Neutrophil (primary cell): ENCODE measurements around the gene MAPKAPK2.
"Not testable (repeated sequence)": the region's sequence is repeated elsewhere in the genome, so short reads cannot be mapped to it uniquely, and the experiment has no call there.

Source experiments
- H3K27ac ChIP-seq: fragments of 200-600 bp; sonication (generic); 2 replicates; pipeline ENCODE4 v1.5.1; 2016; ENCODE audit warnings: mild to moderate bottlenecking, moderate library complexity
- H3K27me3 ChIP-seq: fragments of 200-600 bp; sonication (generic); 2 replicates; pipeline ENCODE4 v1.6.0; 2016; ENCODE audit warnings: mild to moderate bottlenecking
- H3K36me3 ChIP-seq: fragments of 200-600 bp; sonication (generic); 2 replicates; pipeline ENCODE4 v1.5.1; 2017
- H3K4me1 ChIP-seq, 2 experiments: fragments of 200-600 bp in 1 of 2; sonication (generic) in 1 of 2; 1 replicate in 1 of 2; 2 replicates in 1 of 2; pipeline versions ENCODE4 v1.5.1 to v1.6.1; 2013 to 2016; ENCODE audit warnings: low read depth in 1 of 2, low read length in 1 of 2, mild to moderate bottlenecking in 1 of 2, moderate library complexity in 1 of 2; ENCODE audit not compliant: control insufficient read depth in 1 of 2, insufficient read depth in 1 of 2
- H3K4me3 ChIP-seq, 2 experiments: fragments of 200-600 bp in 1 of 2; sonication (generic) in 1 of 2; 1 replicate in 1 of 2; 2 replicates in 1 of 2; pipeline ENCODE4 v1.5.1; 2013 to 2016; ENCODE audit warnings: low read depth in 1 of 2, low read length in 1 of 2, mild to moderate bottlenecking in 1 of 2, moderate library complexity in 1 of 2
- H3K9me3 ChIP-seq: fragments of 200-600 bp; sonication (generic); 2 replicates; pipeline ENCODE4 v1.5.1; 2016
- TF ChIP-seq, protein P1 (sequence below): fragments of 200-600 bp; sonication (generic); IDR thresholded peaks from 2 replicates; pipeline ENCODE4 v1.5.1; 2016; ENCODE audit warnings: antibody characterized with exemption

Gene MAPKAPK2

GRCh38 chr1:206761159-206761768 is 76.6 kb downstream of the MAPKAPK2 start:
- Histone ChIP-seq H3K4me1 (peaks cover 9 to 25% of the 10 kb centered on the region in 2 experiments), H3K27ac (no peak overlapping the region), H3K27me3 (no peaks in the 10 kb centered on the region), H3K9me3 (no peaks in the 10 kb centered on the region), H3K4me3 (no peak overlapping the region), H3K36me3 (no peaks in the 10 kb centered on the region)
- TF ChIP-seq, protein P1, sequence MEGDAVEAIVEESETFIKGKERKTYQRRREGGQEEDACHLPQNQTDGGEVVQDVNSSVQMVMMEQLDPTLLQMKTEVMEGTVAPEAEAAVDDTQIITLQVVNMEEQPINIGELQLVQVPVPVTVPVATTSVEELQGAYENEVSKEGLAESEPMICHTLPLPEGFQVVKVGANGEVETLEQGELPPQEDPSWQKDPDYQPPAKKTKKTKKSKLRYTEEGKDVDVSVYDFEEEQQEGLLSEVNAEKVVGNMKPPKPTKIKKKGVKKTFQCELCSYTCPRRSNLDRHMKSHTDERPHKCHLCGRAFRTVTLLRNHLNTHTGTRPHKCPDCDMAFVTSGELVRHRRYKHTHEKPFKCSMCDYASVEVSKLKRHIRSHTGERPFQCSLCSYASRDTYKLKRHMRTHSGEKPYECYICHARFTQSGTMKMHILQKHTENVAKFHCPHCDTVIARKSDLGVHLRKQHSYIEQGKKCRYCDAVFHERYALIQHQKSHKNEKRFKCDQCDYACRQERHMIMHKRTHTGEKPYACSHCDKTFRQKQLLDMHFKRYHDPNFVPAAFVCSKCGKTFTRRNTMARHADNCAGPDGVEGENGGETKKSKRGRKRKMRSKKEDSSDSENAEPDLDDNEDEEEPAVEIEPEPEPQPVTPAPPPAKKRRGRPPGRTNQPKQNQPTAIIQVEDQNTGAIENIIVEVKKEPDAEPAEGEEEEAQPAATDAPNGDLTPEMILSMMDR: no peak

- H3K27me3 ChIP-seq, H3K4me3 ChIP-seq, H3K27ac ChIP-seq, H3K9me3 ChIP-seq, H3K36me3 ChIP-seq: not testable (repeated sequence)
- H3K4me1 ChIP-seq: peaks cover 10 to 24% of the 10 kb centered on the region in 2 experiments
Observed at GRCh38 chr1:206762741-206763364, 78.1 kb downstream of the MAPKAPK2 start.

DNA sequence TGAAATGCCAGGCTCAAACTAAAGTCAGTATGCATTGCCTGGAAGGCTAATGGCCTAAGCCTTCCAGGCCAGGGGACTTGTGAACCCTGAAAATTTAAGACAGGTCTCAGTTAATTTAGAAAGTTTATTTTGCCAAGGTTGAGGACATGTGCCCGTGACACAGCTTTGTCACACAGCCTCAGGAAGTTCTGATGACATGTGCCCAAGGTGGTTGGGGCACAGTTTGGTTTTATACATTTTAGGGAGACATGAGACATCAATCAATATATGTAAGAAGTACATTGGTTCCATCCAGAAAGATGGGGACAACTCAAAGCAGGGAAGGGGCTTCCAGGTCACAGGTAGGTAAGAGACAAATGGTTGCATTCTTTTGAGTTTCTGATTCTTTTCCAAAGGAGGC is 81.1 kb downstream of the MAPKAPK2 start:
- peaks cover 11 to 25% of the 10 kb centered on the region in 2 experiments for H3K4me1 ChIP-seq
- H3K27me3 ChIP-seq, H3K9me3 ChIP-seq, H3K4me3 ChIP-seq, H3K27ac ChIP-seq, H3K36me3 ChIP-seq: not testable (repeated sequence)

GRCh38 chr1:206766251-206766856 is 81.6 kb downstream of the MAPKAPK2 start:
- Histone ChIP-seq H3K4me3 (no peak overlapping the region), H3K36me3 (no peaks in the 10 kb centered on the region)

DNA sequence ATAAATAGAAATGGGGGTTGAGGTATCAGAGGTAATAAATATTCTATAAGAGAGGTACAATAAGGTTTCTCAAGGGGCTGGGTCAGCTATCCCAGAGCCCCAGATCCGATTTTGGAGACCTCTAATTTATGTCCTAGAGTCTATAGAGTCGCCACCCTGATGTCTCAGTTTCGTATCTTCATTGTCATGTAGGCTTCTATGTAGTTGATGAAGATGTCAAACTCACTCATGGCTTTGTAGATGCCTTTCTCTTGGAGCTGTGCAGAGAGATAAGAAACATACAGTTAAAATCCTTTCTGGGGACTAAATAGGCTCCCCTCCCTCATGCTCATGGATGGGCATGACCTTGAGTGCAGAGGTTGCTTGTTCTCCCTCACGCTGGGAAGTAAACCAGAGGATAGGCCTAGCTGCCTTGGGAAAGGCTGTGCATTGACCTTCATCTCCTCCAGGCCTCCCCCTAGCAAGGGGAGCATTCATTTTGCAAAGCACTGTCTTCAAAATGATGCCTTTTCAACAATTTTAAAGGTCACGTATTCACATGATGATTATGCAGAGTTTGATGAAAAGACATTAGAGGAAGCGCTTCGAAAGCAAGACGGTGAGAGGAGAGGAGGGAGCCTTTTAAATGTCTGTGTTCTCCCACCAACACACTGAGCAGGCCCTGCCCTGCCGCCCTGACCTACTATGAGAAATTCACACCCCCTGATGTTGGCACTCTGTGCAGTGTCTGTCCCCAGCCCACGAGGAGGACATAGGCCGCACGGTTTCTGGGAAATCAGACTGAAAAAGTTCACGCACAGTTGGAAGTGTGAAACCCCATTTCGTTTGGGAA is 84.0 kb downstream of the MAPKAPK2 start:
- Histone ChIP-seq H3K9me3 (no peaks in the 10 kb centered on the region), H3K27ac (no peak overlapping the region), H3K36me3 (no peaks in the 10 kb centered on the region), H3K27me3 (no peaks in the 10 kb centered on the region), H3K4me1 (peaks cover 31 to 45% of the 10 kb centered on the region in 2 experiments), H3K4me3 (no peak overlapping the region)
- TF ChIP-seq, protein P1: no peak

More at GRCh38 chr1:206766251-206766856, 81.6 kb downstream of the MAPKAPK2 start:
- no peaks in the 10 kb centered on the region for H3K27me3 ChIP-seq
- H3K27ac ChIP-seq: no peak overlapping the region
- TF ChIP-seq, protein P1: no peak
- H3K9me3 ChIP-seq: no peaks in the 10 kb centered on the region
- peaks cover 17 to 31% of the 10 kb centered on the region in 2 experiments for H3K4me1 ChIP-seq

- Histone ChIP-seq H3K27ac (no peak overlapping the region), H3K36me3 (no peaks in the 10 kb centered on the region), H3K27me3 (no peaks in the 10 kb centered on the region), H3K4me1 (peaks cover 31 to 45% of the 10 kb centered on the region in 2 experiments), H3K9me3 (no peaks in the 10 kb centered on the region), H3K4me3 (no peak overlapping the region)
- TF ChIP-seq, protein P1: no peak
Observed at GRCh38 chr1:206769304-206769731, 84.6 kb downstream of the MAPKAPK2 start.
